H1 (cell line): ENCODE results near the gene DMXL2. TPM values are rescaled to one million over a fixed set of nuclear protein-coding genes. Genes with fewer than 3 reads are reported as not detected.

Source experiments
- CTCF ChIA-PET: fragments of 300-600 bp; sonication (Branson Sonifier 250); formaldehyde crosslinking; loops from one replicate; lab custom pipeline; 2021; ENCODE audit not compliant: partially characterized antibody; lab: Charles Lee
- POLR2A ChIA-PET: fragments of 300-600 bp; sonication (Branson Sonifier 250); formaldehyde crosslinking; loops from one replicate; lab custom pipeline; 2021; ENCODE audit warnings: inconsistent platforms; ENCODE audit not compliant: partially characterized antibody; lab: Charles Lee
- DNase-seq, 2 experiments: peaks; one replicate each; pipeline versions ENCODE4 v3.0.0 to v3.0.0-alpha.2; 2010 to 2022; ENCODE audit warnings: low spot score in 2 of 2, low read depth in 1 of 2, mixed read lengths in 1 of 2
- FAIRE-seq: peaks from 2 replicates; lab custom pipeline; 2011; peaks lifted over from hg19 to GRCh38; lab: Jason Lieb, UNC
- H2AFZ ChIP-seq: 2 replicates; pipeline ENCODE4 v1.8.1; 2012; ENCODE audit warnings: low read length, inconsistent platforms
- H2AK5ac ChIP-seq: 2 replicates; pipeline ENCODE4 v1.6.1; 2013; ENCODE audit warnings: low read depth, low read length
- H2BK120ac ChIP-seq: replicated peaks from 2 replicates; pipeline ENCODE3; 2013; ENCODE audit warnings: low read depth, low read length, inconsistent platforms
- H2BK12ac ChIP-seq: 2 replicates; pipeline ENCODE4 v1.6.1; 2013; ENCODE audit warnings: low read depth, low read length
- H2BK15ac ChIP-seq: 2 replicates; pipeline ENCODE4 v1.6.1; 2013; ENCODE audit warnings: low read length
- H2BK20ac ChIP-seq: 2 replicates; pipeline ENCODE4 v1.6.1; 2013; ENCODE audit warnings: low read length
- H2BK5ac ChIP-seq: 2 replicates; pipeline ENCODE4 v1.6.1; 2013; ENCODE audit warnings: low read depth, low read length
- H3K14ac ChIP-seq: 2 replicates; pipeline ENCODE4 v1.6.1; 2013; ENCODE audit warnings: inconsistent platforms; ENCODE audit not compliant: insufficient read length
- H3K18ac ChIP-seq: 2 replicates; pipeline ENCODE4 v1.6.1; 2013; ENCODE audit warnings: low read length; ENCODE audit errors: extremely low read depth
- H3K23ac ChIP-seq: 2 replicates; pipeline ENCODE4 v1.6.1; 2013; ENCODE audit warnings: inconsistent platforms; ENCODE audit not compliant: insufficient read length
- H3K23me2 ChIP-seq: 2 replicates; pipeline ENCODE4 v1.6.1; 2013; ENCODE audit warnings: low read depth, low read length
- H3K27ac ChIP-seq: 2 replicates; pipeline ENCODE4 v1.6.1; 2011; ENCODE audit warnings: low read depth, low read length, inconsistent platforms
- H3K27me3 ChIP-seq, 4 experiments: replicated peaks in 1 of 4; 1 replicate in 1 of 4; 2 replicates in 3 of 4; pipeline versions ENCODE4 v1.6.1 to v1.8.1; 2011 to 2013; ENCODE audit warnings: low read length in 3 of 4, mild to moderate bottlenecking in 3 of 4, inconsistent platforms in 2 of 4, mixed read lengths in 2 of 4, moderate library complexity in 1 of 4; ENCODE audit not compliant: control insufficient read depth in 3 of 4, insufficient read depth in 3 of 4; ENCODE audit errors: extremely low read depth in 1 of 4
- H3K36me3 ChIP-seq, 4 experiments: 2 replicates each; pipeline versions ENCODE4 v1.6.1 to v1.8.1; 2011 to 2013; ENCODE audit warnings: mild to moderate bottlenecking in 4 of 4, low read length in 3 of 4, moderate library complexity in 2 of 4, control low read depth in 1 of 4, inconsistent platforms in 1 of 4; ENCODE audit not compliant: insufficient read depth in 4 of 4, control insufficient read depth in 2 of 4
- H3K4ac ChIP-seq: replicated peaks from 2 replicates; pipeline ENCODE3; 2013; ENCODE audit warnings: low read length, low read depth, mixed read lengths, inconsistent platforms; ENCODE audit not compliant: insufficient read length
- H3K4me1 ChIP-seq, 4 experiments: replicated peaks in 1 of 4; 1 replicate in 1 of 4; 2 replicates in 3 of 4; pipeline versions ENCODE4 v1.6.1 to v1.8.1; 2011 to 2013; ENCODE audit warnings: low read length in 3 of 4, inconsistent platforms in 2 of 4, mixed read lengths in 1 of 4; ENCODE audit not compliant: insufficient read depth in 4 of 4, control insufficient read depth in 3 of 4
- H3K4me2 ChIP-seq, 2 experiments: 2 replicates each; pipeline versions ENCODE4 v1.6.1 to v1.8.1; 2011 to 2013; ENCODE audit warnings: low read depth in 2 of 2, low read length in 2 of 2, control low read depth in 1 of 2, inconsistent platforms in 1 of 2, mild to moderate bottlenecking in 1 of 2; ENCODE audit not compliant: insufficient read depth in 1 of 2
- H3K4me3 ChIP-seq, 4 experiments: fragments of 200-600, 300-600 bp in 1 of 4; sonication (generic), shearing (Covaris generic), sonication (Bioruptor Twin) in 1 of 4; 2 replicates each; pipeline versions ENCODE4 v1.5.1 to v1.8.1; 2011 to 2016; ENCODE audit warnings: low read length in 4 of 4, low read depth in 3 of 4, control low read depth in 2 of 4, inconsistent platforms in 2 of 4, mild to moderate bottlenecking in 2 of 4, mixed read lengths in 1 of 4, moderate library complexity in 1 of 4; ENCODE audit not compliant: insufficient read depth in 2 of 4; ENCODE audit errors: extremely low read depth in 1 of 4
- H3K56ac ChIP-seq: replicated peaks from 2 replicates; pipeline ENCODE3; 2013; ENCODE audit warnings: low read depth, mild to moderate bottlenecking, mixed read lengths, low read length, inconsistent platforms; ENCODE audit not compliant: insufficient read length
- H3K79me1 ChIP-seq: 2 replicates; pipeline ENCODE4 v1.6.1; 2013; ENCODE audit warnings: low read depth, low read length, control low read depth
- H3K79me2 ChIP-seq, 2 experiments: 2 replicates each; pipeline versions ENCODE4 v1.6.1 to v1.8.1; 2012 to 2013; ENCODE audit warnings: low read length in 2 of 2, mild to moderate bottlenecking in 2 of 2, inconsistent platforms in 1 of 2; ENCODE audit not compliant: insufficient read depth in 2 of 2, control insufficient read depth in 1 of 2
- H3K9ac ChIP-seq, 4 experiments: replicated peaks in 1 of 4; 1 replicate in 1 of 4; 2 replicates in 3 of 4; pipeline versions ENCODE4 v1.6.1 to v1.8.1; 2011 to 2013; ENCODE audit warnings: low read depth in 3 of 4, low read length in 3 of 4, control low read depth in 2 of 4, mild to moderate bottlenecking in 2 of 4, moderate library complexity in 2 of 4, inconsistent platforms in 1 of 4; ENCODE audit errors: extremely low read depth in 1 of 4
- H3K9me3 ChIP-seq, 2 experiments: 2 replicates each; pipeline versions ENCODE4 v1.6.1 to v1.8.1; 2012 to 2013; ENCODE audit warnings: mild to moderate bottlenecking in 2 of 2, moderate library complexity in 2 of 2, control low read depth in 1 of 2, inconsistent platforms in 1 of 2, low read depth in 1 of 2, low read length in 1 of 2, mixed read lengths in 1 of 2; ENCODE audit not compliant: insufficient read depth in 2 of 2
- H4K20me1 ChIP-seq, 2 experiments: replicated peaks in 1 of 2; 2 replicates each; pipeline versions ENCODE3 to v1.8.1; 2011 to 2013; ENCODE audit warnings: inconsistent platforms in 2 of 2, low read length in 2 of 2, mild to moderate bottlenecking in 1 of 2; ENCODE audit not compliant: insufficient read depth in 2 of 2, control insufficient read depth in 1 of 2
- H4K5ac ChIP-seq: 2 replicates; pipeline ENCODE4 v1.6.1; 2013; ENCODE audit warnings: low read length, low read depth, mixed read lengths, inconsistent platforms; ENCODE audit not compliant: insufficient read length
- H4K8ac ChIP-seq: 2 replicates; pipeline ENCODE4 v1.8.0; 2013; ENCODE audit warnings: mild to moderate bottlenecking, moderate library complexity, low read length, inconsistent platforms; ENCODE audit not compliant: insufficient read depth; ENCODE audit errors: extremely low read depth
- H4K91ac ChIP-seq: replicated peaks from 2 replicates; pipeline ENCODE3; 2013; ENCODE audit warnings: low read length, mixed read lengths, inconsistent platforms; ENCODE audit not compliant: insufficient read length
- CHD2 ChIP-seq: IDR thresholded peaks from 2 replicates; pipeline ENCODE4 v1.6.1; 2012; ENCODE audit warnings: low read length, improper control_type of control experiment
- HDAC2 ChIP-seq, 2 experiments: fragments of 300-600 bp in 1 of 2; sonication (generic) in 1 of 2; IDR thresholded peaks; 2 replicates each; pipeline ENCODE4 v1.6.1; 2011 to 2012; ENCODE audit warnings: low read depth in 2 of 2, low read length in 2 of 2, mild to moderate bottlenecking in 2 of 2, moderate library complexity in 2 of 2, borderline replicate concordance in 1 of 2, inconsistent platforms in 1 of 2
- NRF1 ChIP-seq: IDR thresholded peaks from 2 replicates; pipeline ENCODE4 v1.6.1; 2011; ENCODE audit warnings: mild to moderate bottlenecking, low read depth, low read length, improper control_type of control experiment
- WGBS, 2 experiments: shearing (Covaris generic) in 1 of 2; methylation state at CpG; one replicate each; pipeline versions ENCODE4 v1.1.6 to v1.1.7; 2013 to 2015; ENCODE audit warnings: low lambda C conversion rate in 2 of 2, mixed read lengths in 2 of 2, inconsistent platforms in 1 of 2, low coverage in 1 of 2, missing lambda C conversion rate in 1 of 2; ENCODE audit not compliant: insufficient replicate concordance in 2 of 2, insufficient coverage in 1 of 2, insufficient read length in 1 of 2; ENCODE audit errors: extremely low coverage in 1 of 2, missing lambda C conversion rate in 1 of 2; 5-methylcytosine and 5-hydroxymethylcytosine counted together
- polyA plus RNA-seq, 7 experiments: library from polyadenylated mRNA; depleted of rRNA in 3 of 7; stranded (reverse) in 5 of 7; unstranded in 2 of 7; fragments of >200 nt in 5 of 7; fragments of 200-250 nt in 2 of 7; gene quantifications; 1 replicate in 5 of 7; 2 replicates in 1 of 7; 4 replicates in 1 of 7; pipeline versions ENCODE4 v1.2.1 to v1.2.3, GENCODE V29; 2011 to 2013; ENCODE audit warnings: missing spikeins in 2 of 7, mixed read lengths in 2 of 7
- total RNA-seq: library from RNA; stranded (reverse); fragmentation: NEBNext Ultra II Directional; extraction: Animal tissue kit (Norgen Biotek cat#: 25700); gene quantifications from 2 replicates; pipeline ENCODE4 v1.2.1, GENCODE V29; 2021

DMXL2 gene
- total and polyA plus RNA-seq, 2 of the 8 experiments (the other 6 are each of a cell fraction or from before 2014, with no cell fraction given): 9.5 to 10.6 TPM

DNA sequence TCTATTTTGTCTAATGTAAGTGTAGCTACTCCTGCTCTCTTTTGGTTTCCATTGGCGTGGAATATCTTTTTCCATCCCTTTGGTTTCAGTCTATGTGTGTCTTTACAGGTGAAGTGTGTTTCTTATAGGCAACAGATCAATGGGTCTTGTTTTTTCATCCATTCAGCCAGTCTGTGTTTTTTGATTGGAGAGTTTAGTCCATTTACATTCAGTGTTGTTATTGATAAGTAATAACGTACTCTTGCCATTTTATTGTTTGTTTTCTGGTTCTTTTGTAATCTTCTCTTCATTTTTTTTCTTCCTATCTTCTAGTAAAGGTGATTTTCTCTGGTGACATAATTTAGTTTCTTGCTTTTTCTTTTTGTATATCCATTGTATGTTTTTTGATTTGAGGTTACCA lies 184.0 kb downstream of the DMXL2 start:
- H2AK5ac ChIP-seq: no peak overlapping the region
- no peak overlapping the region for H3K18ac ChIP-seq
- DNase-seq (no peak), FAIRE-seq (no peak)
- H3K23ac ChIP-seq: no peak overlapping the region
- no peaks in the 10 kb centered on the region for H3K79me2 ChIP-seq
- no peaks in the 10 kb centered on the region for H4K20me1 ChIP-seq
- WGBS, 2 experiments: 97% methylated on average over 2 of the region's 2 CpGs; no CpG with 5 or more reads in 1 of the 2 experiments
- H3K4me1 ChIP-seq: no peaks in the 10 kb centered on the region
- no peak overlapping the region for H3K14ac ChIP-seq
- H3K36me3 ChIP-seq: no peaks in the 10 kb centered on the region
- H2BK20ac ChIP-seq: no peak overlapping the region
- no peak overlapping the region for H3K4ac ChIP-seq
- no peak overlapping the region for H2BK15ac ChIP-seq
- H3K79me1 ChIP-seq: no peaks in the 10 kb centered on the region
- ChIA-PET CTCF (interaction anchor here (0.6 to 1.5 kb wide), 2 partner anchors 35 to 154 kb away, joined by 3 read pairs; no protein-coding TSS in a partner anchor), POLR2A (no interaction called here)
- H3K4me2 ChIP-seq: no peak overlapping the region
- TF ChIP-seq CHD2: no peak
- TF ChIP-seq NRF1: no peak
- no peak for TF ChIP-seq HDAC2 (IDR thresholded peaks at IDR 0.05; ENCODE audit: borderline replicate concordance in 1 of 2, low read depth in 2 of 2, low read length in 2 of 2)
- H3K9me3 ChIP-seq: no peaks in the 10 kb centered on the region
- H3K23me2 ChIP-seq: no peaks in the 10 kb centered on the region
- no peak overlapping the region for H3K27ac ChIP-seq
- no peak overlapping the region for H4K8ac ChIP-seq
- no peak overlapping the region for H3K4me3 ChIP-seq
- no peak overlapping the region for H2BK120ac ChIP-seq
- H2BK12ac ChIP-seq: no peak overlapping the region
- no peak overlapping the region for H3K9ac ChIP-seq
- no peaks in the 10 kb centered on the region for H3K27me3 ChIP-seq
- H2AFZ ChIP-seq: no peak overlapping the region
- H4K91ac ChIP-seq: no peak overlapping the region
- H3K56ac ChIP-seq: no peak overlapping the region
- no peak overlapping the region for H2BK5ac ChIP-seq
- no peak overlapping the region for H4K5ac ChIP-seq
